C4-2B (cell line): ENCODE results near the gene TUBA4B.
"Not testable (repeated sequence)": the region's sequence is repeated elsewhere in the genome, so short reads cannot be mapped to it uniquely, and the experiment has no call there.

Experiments
- H3K27ac ChIP-seq: fragments of 450-650 bp; 2 replicates; pipeline ENCODE4 v1.5.1; 2017
- ZFX ChIP-seq: fragments of 450-650 bp; IDR thresholded peaks from 2 replicates; pipeline ENCODE4 v1.6.1; 2017
- TF ChIP-seq, protein P1 (sequence below): fragments of 450-650 bp; conservative IDR thresholded peaks from 2 replicates; pipeline ENCODE4 v1.5.1; 2017; ENCODE audit warnings: mild to moderate bottlenecking

Gene TUBA4B

DNA sequence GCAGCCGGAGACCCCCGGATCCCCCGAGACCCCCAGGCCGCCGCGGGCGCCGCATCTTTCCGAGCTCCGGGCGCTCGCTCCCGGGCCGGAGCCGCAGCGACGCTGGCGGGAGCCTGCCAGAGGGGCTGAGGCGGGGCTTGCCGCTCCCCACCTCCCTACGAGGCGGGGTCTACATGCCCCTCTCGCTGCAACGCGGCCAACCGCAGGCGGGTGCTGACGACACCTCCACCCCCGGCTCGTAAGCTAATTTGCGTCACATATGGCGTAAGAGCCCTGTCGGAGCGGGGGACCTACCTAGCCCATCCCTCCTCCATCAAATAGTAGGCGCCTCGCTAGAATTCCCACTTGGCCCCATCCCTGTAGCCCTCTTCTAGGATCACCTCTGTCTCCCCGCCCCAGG is 56.2 kb downstream of the TUBA4B start, which contains the start of gene PTPRN:
TSS of gene PTPRN (minus strand) at position 124 of the 400 bp plus-strand sequence. CDS start at position 55, 69 bp downstream.
- H3K27ac ChIP-seq: no peak within 1 kb of the TSS
- no peak for TF ChIP-seq ZFX
- TF ChIP-seq, protein P1, sequence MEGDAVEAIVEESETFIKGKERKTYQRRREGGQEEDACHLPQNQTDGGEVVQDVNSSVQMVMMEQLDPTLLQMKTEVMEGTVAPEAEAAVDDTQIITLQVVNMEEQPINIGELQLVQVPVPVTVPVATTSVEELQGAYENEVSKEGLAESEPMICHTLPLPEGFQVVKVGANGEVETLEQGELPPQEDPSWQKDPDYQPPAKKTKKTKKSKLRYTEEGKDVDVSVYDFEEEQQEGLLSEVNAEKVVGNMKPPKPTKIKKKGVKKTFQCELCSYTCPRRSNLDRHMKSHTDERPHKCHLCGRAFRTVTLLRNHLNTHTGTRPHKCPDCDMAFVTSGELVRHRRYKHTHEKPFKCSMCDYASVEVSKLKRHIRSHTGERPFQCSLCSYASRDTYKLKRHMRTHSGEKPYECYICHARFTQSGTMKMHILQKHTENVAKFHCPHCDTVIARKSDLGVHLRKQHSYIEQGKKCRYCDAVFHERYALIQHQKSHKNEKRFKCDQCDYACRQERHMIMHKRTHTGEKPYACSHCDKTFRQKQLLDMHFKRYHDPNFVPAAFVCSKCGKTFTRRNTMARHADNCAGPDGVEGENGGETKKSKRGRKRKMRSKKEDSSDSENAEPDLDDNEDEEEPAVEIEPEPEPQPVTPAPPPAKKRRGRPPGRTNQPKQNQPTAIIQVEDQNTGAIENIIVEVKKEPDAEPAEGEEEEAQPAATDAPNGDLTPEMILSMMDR: no peak

DNA sequence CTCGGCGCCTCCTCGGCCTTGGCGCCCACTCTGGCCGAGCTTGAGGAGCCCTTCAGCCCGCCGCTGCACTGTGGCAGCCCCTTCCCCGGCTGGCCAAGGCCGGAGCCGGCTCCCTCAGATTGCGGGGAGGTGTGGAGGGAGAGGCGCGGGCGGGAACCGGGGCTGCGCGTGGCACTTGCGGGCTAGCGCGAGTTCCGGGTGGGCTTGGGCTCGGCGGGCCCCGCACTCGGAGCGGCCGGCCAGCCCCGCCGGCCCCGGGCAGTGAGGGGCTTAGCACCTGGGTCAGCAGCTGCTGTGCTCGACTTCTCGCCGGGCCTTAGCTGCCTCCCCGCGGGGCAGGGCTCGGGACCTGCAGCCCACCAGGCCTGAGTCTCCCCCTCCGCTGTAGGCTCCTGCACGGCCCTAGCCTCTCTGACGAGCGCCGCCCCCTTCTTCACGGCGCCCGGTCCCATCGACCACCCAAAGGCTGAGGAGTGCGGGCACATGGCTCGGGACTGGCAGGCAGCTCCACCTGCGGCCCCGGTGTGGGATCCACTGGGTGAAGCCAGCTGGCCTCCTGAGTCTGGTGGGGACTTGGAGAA is 59.7 kb downstream of the TUBA4B start:
- H3K27ac ChIP-seq: not testable (repeated sequence)

GRCh38 chr2:219314804-219315468 is 61.9 kb downstream of the TUBA4B start:
- TF ChIP-seq ZFX: no peak
- TF ChIP-seq, protein P1: no peak
- H3K27ac ChIP-seq: no peak overlapping the region
